GM18870 (cell line): Measurements from ENCODE around the gene EIF3F.

ENCODE experiments used
- ATAC-seq: cut with Tn5 transposase; IDR thresholded peaks from one replicate; pipeline ENCODE4 v1.9.1; 2021; ENCODE audit warnings: moderate library complexity; ENCODE audit not compliant: unreplicated experiment

The EIF3F gene

DNA sequence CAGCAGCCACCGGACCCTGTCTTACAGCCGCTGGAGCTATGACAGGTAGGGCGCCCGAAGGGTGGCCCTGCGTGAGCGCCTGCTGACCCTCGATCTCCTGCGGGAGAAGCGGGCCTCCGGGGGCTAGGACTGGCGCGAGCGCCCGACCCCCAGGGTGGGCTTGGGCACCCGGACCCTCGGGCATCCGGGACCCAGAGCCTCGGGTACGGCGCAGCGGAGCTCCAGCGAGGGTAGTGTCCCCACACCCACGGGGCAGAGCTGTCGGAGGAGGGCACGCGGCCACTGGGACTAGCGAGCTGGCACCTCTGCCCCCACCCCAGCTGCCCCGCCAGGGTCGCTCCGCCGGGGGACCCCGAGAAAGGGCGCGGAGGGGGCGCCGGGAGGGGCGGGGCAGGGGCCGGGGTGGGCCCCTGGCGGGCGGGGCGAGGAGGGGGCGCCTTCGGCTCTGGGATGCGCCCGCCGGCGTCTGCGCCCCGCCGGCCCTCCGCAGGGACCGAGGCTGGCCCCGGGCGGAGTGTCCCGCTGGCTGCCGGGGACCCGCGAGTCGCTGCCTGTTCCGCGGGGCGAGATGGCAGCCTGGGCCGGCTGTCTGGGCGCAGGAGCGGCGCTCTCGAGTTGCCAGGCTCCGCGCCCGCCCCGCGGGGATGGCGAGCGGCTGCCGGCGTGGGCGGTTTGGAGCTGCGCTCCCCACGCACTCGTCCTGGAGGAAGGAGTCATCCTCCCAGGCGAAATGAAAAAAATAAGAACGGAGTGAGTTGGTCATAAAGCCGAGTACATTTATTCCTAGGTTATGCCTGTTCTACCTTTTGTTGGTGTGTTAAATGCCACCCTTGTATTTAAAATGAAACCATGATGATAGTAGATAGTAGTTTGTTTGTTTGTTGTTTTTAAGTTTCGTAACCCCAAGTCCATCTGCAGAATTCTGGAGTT, 32.4 kb downstream of the EIF3F start:
- ATAC-seq = no peak

DNA sequence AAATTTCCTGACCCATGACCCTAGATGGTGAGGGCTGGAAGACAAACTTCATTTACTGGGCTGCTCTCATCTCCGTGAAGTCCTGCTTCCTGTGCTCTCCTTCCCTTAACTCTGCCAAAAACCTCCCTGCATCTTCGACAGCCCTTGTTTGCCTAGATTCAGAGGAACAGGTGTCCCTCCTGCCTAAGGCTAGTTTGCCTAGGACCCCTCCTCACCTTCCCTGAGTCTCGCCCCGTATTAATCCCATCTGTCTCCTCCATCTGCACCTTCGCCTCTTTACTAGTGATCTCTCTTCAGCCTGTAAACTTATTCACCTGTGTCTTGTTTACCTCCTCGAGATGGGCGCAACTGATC, 33.1 kb downstream of the EIF3F start:
- ATAC-seq = no peak

DNA sequence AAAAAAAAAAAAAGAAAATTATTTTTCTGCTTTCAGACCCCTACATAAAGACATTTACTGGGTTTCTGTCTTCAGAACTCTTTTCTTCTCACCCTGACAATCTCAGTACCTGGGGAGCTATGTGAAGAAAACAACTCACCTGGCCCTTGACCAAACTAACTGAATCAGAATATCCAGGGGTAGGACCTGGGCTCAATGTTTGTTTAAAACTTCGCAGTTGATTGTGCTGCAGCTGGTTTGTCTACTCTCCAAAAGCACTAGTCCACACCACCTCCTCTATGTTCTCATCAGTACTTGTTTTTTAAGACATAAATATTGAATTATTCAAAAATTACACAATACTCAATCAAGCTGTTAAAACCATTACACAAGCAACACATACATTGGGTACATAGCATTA, 34.8 kb downstream of the EIF3F start:
- no peak for ATAC-seq

DNA sequence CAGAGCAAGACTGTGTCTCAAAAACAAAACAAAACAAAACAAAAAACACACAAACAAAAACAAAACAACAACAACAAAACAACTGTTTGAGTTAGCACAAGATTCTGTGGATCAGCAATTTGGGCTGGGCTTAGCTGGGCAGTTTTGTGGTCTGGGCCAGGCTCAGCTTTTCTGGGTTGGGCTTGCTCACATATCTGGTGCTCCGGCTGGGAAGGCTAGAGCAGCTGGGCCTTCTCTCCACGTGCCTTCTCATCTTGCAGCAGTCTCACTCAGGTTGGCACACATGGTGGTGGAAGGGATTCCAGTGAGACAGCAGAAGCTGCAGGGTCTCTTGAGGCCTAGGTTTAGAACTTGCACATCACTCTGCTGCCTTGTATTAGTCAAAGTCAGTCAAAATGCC, 35.7 kb downstream of the EIF3F start:
- ATAC-seq = no peak

DNA sequence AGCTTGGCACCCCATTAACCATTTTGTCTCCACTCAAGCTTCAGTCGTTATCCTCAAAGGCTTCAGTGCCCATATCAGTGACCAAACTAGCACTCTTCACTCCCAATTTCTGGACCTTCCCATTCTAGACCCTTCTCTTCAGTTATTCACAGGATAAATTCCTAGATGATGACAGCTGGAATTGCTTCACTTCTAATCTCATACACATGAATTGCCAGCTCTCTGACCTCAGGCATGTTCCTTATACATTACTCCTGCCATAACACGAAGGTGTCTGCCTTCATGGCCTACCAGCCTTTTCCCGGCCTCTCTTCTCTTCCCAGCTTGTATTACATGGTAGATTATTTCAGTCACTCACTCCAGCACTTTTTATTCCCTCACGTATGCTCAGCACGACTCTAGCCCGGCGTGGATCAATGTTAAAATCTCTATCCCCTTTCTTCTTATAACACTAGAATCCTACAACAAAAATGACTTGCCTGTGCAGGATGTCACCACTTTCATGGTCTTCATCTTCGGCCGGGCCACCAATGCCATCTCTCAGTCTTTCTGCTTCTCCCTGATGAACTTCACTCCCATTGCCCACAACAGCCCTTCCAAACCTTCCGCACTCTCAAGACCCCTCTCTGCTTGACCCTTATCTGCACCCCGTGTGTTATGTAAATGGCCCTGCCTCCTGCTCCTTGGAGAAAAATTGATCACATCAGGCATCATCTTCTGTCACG, 36.9 kb downstream of the EIF3F start:
- no peak for ATAC-seq

DNA sequence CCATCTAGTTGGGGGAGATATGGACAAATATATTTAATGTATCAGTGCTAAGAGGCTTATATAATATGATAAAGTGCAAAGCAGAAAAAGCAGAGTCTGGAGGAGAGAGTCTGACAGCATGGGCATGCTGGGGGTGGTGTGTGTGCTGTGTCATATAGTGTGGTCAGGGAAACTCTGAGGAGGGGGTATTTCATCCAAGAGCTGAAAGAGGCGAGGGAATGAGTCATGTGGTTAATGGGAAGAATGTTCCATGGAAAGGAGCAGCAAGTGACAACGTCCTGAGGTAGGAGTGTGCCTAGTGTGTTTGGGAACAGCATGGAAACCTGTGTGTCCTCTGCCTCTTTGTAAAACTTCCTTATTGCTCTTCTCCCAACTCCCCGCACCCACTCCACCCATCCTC, 38.0 kb downstream of the EIF3F start:
- ATAC-seq = no peak

DNA sequence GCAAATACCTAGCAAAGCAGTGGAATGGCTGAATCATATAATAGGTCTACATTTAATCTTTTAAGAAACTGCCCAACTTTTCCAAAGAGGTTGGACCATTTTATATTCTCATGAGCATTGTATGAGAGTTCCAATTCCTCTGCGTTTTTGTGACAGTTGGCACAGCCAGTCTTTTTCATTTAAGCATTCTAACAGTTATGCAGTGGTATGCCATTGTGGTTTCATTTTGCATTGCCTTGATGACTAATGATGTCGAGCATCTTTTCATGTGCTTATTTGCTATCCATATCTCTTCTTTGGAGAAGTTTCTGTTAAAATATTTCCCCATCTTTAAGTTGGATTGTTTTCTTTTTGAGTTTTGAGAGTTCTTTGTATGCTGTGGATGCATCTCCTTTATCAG, 38.7 kb downstream of the EIF3F start:
- no peak for ATAC-seq

DNA sequence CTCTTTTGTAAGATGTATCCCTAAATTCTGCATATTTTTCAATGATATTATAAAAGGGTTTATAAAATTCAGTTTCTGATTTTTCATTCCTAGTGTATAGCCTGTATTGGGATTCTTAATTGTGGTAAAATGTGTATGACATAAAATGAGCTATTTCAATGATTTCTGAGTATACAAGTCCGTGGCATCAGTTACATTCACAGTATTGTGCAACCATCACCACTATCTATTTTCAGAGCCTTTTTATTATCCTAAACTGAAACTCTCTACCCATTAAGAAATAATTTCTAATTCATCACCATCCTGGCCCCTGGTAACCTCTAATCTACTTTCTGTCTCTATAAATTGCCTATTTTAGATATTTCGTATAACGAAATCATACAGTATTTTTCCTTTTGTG, 39.8 kb downstream of the EIF3F start:
- ATAC-seq = no peak

DNA sequence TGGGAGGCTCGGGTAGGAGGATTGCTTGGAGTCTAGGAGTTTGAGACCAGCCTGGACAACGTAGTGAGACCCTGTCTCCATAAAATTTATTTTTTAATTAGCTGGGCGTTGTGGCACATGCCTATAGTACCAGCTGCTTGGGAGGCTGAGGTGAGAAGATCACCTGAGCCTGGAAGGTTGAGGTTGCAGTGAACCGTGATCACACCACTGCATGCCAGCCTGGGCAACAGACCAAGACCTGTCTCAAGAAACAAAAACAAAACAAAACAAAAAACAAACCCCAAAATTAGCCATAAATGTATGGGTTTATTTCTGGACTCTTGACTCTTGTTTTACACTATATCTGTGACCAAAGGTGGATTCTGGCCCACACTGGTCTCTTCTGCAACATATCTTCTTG, 41.6 kb downstream of the EIF3F start:
- no peak for ATAC-seq

DNA sequence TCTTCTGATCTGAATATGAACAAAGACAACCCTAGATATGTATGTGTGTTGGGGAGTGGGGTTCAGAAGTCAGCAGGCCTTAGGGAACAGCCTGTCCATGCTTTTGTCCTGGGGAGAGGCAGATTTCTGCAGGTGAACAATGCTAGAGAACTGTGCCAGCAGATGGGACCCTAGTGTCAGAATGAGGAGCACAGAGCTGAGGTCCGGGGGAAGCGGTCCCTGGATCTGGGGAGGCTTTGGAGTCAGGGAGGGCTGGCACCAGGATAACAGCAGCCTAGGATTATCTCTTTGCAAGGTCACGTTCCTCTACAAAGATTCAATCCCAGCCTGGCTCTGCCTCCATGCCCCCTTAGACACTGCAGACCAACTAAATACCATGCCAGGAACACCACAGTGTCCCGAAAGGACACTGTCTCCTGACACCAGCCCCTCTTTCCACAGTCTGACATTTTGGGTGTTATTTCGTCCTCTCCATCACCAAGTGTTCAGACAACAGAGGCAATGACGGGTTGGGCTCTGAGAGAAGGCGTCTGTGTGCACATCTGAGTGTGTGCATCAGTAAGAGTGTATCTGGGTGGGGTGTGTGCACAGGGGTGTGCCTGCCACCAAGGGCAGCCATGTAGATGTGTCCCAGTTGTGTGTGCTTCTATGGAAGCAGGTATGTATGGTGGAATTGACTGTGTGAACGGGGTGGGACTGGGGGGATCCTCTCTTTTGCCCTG, 43.5 kb downstream of the EIF3F start:
- ATAC-seq = no peak

DNA sequence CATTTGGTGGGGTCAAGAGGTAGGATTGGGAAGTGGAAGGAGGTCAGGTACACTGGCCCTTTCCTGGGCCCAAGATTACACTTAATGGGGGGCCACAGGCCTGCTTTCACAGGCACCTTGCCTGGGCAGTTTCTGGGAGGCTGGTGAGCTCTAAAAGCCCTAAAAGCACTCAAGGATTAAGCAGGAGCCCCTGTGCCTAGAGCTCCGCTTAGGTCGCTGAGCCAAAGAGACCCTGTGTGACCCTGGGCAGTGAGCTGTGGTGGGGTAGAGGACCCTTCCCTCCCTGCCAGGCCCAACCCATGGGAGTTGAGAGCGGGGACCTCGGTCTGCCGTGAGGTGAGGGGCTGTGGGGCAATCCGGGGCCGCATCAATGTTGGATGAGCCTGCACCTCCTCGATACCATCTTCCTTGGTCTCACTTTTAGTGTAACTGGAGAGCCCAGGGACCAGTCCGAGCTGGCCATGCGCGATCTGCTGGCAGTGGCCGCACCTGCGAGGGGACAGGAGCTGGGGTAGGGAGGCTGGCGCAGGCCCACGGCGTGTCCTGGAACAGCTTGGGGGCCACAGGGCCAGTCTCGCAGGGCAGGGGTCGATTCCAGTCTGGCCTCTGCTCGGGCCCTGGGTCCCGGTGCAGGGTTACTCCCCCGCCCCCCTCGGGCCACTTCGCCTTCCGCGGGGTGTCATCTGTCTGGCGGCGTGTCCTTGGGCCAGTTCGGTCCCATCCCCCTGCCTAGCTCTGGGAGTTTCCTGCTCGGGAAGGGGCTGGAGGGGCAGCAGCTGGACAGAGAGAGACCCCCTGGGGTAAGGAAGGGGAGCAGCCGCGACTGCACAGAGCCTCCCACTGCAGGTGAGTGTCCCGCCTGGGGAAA, 44.3 kb downstream of the EIF3F start:
- ATAC-seq = no peak

DNA sequence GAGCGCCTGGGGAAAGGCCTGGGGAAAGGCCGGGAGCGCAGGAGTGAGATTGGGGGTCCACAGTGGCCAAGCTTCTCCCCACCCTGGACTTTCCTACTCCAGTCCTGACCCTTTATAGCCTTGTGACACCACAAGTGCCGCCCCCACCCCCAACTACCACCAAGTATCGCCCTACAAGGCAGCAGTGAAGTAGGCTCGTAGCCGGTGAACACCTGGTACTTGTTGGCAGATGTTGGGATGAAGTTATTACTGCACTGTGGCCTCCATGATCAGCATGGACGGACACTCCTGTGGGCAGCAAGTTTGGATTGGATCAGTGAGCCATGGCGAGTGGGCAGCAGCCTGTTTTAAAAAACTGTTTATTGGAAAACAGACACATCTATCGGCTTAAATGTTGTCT, 45.0 kb downstream of the EIF3F start:
- no peak for ATAC-seq

DNA sequence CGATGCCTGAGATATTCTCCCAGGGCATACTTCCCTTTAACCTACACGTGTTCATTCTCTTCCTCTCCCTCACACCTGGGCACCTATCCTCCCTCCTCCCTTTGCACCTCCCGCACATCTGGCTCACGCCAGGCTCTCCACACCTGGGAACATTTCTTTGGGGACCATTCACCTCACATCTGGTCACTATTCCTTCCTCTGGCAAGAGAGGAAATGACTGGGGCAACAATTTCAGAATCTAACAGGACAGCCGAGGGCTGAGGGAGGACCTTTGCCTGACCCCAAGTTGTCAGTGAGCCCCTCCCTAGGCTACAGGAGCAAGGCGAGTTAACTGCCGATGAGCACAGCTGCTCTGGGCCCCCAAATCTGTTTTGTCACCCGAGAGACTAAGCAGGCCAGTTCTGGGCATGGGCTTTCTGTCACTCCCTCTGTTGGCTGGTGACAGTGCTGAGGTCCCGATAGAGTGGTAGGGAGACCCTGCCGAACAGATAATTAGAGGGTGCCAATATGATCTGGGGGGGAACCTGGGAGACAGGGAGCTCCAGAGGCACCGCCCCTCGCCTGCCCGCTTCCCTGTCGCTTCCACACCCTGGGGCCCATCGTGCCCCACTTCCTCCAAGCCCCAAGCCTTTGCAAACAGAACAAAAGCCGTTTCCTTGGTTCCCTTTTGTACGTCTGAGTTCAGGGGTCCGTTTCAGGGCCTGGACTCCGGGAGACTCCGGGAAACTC, 45.6 kb downstream of the EIF3F start:
- ATAC-seq = no peak

DNA sequence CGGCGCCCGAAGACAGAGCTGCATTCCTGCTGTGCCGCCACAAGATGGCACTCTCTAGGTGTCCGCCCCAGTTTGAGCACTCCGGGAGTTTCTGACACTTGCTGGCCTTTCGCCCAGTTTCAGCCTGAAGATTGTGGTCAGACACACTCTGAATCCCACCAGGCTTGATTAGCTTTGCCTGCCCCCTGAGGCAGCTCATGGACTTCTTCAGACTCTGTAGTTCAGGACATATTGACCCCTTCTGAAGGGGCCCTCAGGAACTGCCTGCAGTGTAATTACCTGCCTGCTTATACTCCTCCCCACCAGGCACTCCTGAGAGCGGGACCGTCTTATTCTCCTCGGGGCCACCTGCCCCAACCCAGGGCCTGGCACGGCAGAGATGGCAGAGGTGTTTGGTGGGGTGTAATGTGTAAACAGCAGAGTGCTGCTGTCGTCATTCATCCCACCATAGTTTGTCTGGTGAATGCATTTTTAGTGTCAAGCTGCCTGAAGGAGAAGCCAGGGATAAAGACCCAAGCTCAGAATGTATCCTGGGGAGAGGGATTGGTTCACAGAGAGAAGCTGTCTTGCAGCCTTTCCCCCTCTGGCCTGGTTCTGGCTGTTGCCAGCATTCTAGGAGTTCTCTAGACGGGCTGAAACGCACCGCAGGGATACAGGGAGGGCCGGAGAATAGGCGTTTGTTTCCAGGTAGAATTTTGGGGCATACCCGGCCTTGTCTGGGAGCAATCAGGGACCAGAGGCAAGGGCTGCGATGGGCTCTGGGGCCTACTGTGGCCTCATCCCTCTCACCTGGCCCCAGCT, 46.4 kb downstream of the EIF3F start:
- no peak for ATAC-seq

DNA sequence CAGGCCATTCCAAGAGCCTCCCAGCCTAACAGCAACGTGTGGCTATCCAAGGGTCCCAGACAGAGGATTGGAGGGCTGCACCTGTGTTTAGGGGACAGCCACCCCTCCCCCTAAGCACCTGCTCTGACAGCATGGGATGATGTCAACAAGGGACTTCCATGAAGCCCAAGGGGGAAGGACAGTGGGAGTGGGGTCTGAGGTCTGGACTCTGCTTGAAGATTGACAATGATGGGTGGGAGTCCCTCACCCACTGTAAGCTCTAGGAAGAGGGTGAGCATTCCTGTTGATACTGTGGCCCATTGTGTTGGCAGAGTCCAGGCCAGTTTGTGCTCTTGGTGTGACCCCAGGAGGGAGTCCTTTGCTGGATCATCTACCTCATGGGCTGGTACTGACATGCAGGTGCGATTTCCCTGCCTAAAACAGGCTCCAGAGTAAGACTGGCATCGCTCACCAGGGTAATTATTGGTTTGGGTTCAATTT, 47.0 kb downstream of the EIF3F start:
- no peak for ATAC-seq

DNA sequence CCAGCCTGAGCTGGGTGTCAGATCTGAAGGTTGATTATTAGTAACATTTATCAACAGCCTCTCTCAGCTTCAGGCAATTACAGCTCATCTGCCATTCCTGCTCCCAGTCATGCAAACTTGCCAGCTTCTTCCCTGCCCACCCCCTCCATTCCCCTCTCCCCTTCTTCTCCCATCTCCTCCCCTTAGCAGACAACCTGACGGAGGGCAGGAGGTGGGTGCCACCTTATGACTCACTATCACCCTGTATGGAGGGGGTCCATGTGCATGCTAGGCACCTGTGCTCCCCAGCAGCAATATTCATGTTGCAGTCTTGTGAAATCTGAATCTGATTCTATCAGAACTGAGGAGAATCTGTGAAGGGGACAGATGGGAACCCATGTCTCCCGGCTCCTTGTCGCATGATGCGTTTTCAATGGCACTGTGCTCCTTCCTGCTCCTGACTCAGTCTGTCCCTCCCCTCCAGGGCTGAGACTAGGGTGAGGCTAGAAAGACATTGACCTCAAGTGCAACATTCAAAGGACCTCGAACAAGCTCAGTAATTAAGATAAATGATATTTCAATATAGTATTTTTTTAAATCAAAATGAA, 47.6 kb downstream of the EIF3F start:
- ATAC-seq = no peak

DNA sequence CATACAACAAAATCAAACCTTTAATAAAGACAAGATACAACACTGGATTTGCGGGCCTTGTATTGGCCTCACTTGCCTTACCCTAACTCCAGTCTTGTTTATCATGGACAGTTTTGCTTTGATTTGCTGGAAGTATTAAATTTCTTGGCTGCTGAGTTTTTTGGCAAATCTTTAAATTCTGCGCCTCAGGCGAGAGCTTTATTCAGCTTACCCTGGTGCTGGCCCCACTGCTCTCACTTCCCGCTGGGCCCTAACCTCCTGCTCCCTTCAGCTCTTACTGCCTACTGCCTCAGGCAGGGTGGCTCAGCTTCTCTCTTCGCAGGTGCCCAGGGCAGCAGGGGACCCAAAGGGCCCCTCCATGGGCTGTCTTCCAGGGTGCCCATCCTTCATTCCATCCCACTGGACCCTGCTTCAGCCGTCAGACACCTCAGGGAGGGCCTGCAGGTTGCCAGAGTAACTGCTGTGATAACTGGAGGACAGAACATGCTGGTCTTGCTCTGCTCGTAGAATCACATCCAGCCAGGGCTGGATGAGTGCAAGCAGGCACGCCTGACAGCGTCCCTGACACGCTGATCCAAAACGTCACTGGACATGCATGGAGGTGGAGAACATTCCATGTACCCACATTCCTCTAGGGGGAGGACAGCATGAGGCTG, 48.2 kb downstream of the EIF3F start:
- ATAC-seq = no peak
